ENCODE data around the gene TH. TPM values are rescaled to one million over a fixed set of nuclear protein-coding genes. Genes with fewer than 3 reads are reported as not detected.

TH gene
- total and polyA plus RNA-seq, 2 of the 8 experiments (the other 6 are each of a cell fraction or from before 2014, with no cell fraction given) = 0.09 TPM; not detected in 1

DNA sequence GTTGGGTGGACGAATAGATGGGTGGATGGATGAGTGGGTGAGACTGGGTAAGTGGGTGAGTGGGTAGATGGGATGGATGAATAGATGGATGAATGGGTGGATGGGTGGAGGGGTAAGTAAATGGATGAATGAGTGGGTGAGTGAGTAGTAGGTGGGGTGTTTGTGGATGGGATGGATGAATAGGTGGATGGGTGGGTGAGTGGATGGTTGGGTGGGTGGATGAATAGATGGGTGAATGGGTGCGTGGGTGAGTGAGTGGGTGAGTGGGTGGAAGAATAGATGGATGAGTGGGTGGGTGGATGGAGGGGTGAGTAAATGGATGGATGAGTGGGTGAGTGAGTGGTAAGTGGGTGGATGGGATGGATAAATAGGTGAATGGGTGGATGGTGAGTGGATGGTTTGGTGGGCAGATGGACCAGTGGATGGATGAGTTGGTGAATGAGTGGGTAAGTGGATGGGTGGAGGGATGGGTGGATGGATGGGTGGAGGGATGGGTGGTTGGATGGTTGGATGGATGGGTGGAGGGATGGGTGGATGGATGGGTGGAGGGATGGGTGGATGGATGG, 45.0 kb downstream of the TH start:
- H3K56ac ChIP-seq (replicated peaks; ENCODE audit: insufficient read length, low read depth, low read length) = peak overlapping the region; percentile 69
- TF ChIP-seq HDAC2 (IDR thresholded peaks at IDR 0.05; ENCODE audit: borderline replicate concordance in 1 of 2, low read depth in 2 of 2, low read length in 2 of 2) (no peak), RBBP5 (IDR thresholded peaks at IDR 0.05; ENCODE audit: borderline replicate concordance, low read depth, low read length) (no peak), JUN (IDR thresholded peaks at IDR 0.05; ENCODE audit: low read depth, low read length) (no peak), NRF1 (IDR thresholded peaks at IDR 0.05; ENCODE audit: low read depth, low read length) (no peak), CBX5 (IDR thresholded peaks at IDR 0.05; ENCODE audit: low read depth, low read length) (no peak)
- TF ChIP-seq, protein P1, sequence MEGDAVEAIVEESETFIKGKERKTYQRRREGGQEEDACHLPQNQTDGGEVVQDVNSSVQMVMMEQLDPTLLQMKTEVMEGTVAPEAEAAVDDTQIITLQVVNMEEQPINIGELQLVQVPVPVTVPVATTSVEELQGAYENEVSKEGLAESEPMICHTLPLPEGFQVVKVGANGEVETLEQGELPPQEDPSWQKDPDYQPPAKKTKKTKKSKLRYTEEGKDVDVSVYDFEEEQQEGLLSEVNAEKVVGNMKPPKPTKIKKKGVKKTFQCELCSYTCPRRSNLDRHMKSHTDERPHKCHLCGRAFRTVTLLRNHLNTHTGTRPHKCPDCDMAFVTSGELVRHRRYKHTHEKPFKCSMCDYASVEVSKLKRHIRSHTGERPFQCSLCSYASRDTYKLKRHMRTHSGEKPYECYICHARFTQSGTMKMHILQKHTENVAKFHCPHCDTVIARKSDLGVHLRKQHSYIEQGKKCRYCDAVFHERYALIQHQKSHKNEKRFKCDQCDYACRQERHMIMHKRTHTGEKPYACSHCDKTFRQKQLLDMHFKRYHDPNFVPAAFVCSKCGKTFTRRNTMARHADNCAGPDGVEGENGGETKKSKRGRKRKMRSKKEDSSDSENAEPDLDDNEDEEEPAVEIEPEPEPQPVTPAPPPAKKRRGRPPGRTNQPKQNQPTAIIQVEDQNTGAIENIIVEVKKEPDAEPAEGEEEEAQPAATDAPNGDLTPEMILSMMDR (IDR thresholded peaks at IDR 0.05; ENCODE audit: control extremely low read depth in 1 of 3, insufficient read depth in 1 of 3, low read depth in 1 of 3, low read length in 3 of 3) = no peak
- TF ChIP-seq, protein P2, sequence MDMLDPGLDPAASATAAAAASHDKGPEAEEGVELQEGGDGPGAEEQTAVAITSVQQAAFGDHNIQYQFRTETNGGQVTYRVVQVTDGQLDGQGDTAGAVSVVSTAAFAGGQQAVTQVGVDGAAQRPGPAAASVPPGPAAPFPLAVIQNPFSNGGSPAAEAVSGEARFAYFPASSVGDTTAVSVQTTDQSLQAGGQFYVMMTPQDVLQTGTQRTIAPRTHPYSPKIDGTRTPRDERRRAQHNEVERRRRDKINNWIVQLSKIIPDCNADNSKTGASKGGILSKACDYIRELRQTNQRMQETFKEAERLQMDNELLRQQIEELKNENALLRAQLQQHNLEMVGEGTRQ (IDR thresholded peaks at IDR 0.05; ENCODE audit: low read length) = no peak
- no peak overlapping the region for H2AK5ac ChIP-seq (ENCODE audit: low read depth, low read length)
- no peak overlapping the region for H2BK20ac ChIP-seq (ENCODE audit: low read length)
- H2AFZ ChIP-seq (ENCODE audit: low read length) = no peak overlapping the region
- no peak overlapping the region for H3K9ac ChIP-seq (replicated peaks in 1 of 4; ENCODE audit: extremely low read depth in 1 of 4, low read depth in 3 of 4, low read length in 3 of 4)
- H3K4ac ChIP-seq (replicated peaks; ENCODE audit: insufficient read length, low read depth, low read length) = no peak overlapping the region
- ChIA-PET CTCF (ENCODE audit: partially characterized antibody) (no interaction called here), POLR2A (ENCODE audit: partially characterized antibody) (no interaction called here)
- no peaks in the 10 kb centered on the region for H3K27me3 ChIP-seq (replicated peaks in 1 of 4; ENCODE audit: control insufficient read depth in 3 of 4, extremely low read depth in 1 of 4, insufficient read depth in 3 of 4, low read length in 3 of 4)
- H2BK5ac ChIP-seq (ENCODE audit: low read depth, low read length) = no peak overlapping the region
- no peak overlapping the region for H3K27ac ChIP-seq (ENCODE audit: low read depth, low read length)
- no peaks in the 10 kb centered on the region for H3K79me1 ChIP-seq (ENCODE audit: low read depth, low read length)
- FAIRE-seq (no peak), DNase-seq (ENCODE audit: low read depth in 1 of 2, low spot score in 2 of 2) (no peak)
- H3K18ac ChIP-seq (ENCODE audit: extremely low read depth, low read length) = no peak overlapping the region
- no peak overlapping the region for H3K23ac ChIP-seq (ENCODE audit: insufficient read length)
- H3K36me3 ChIP-seq (ENCODE audit: control insufficient read depth in 2 of 4, insufficient read depth in 4 of 4, low read length in 3 of 4) = no peaks in the 10 kb centered on the region
- no peak overlapping the region for H4K8ac ChIP-seq (ENCODE audit: extremely low read depth, insufficient read depth, low read length)
- no peaks in the 10 kb centered on the region for H3K79me2 ChIP-seq (ENCODE audit: control insufficient read depth in 1 of 2, insufficient read depth in 2 of 2, low read length in 2 of 2)
- no peak overlapping the region for H2BK15ac ChIP-seq (ENCODE audit: low read length)
- H3K4me2 ChIP-seq (ENCODE audit: insufficient read depth in 1 of 2, low read depth in 2 of 2, low read length in 2 of 2) = no peak overlapping the region
- no peak overlapping the region for H3K4me3 ChIP-seq (ENCODE audit: extremely low read depth in 1 of 4, insufficient read depth in 2 of 4, low read depth in 3 of 4, low read length in 4 of 4)
- H3K23me2 ChIP-seq (ENCODE audit: low read depth, low read length) = peaks cover 18% of the 10 kb centered on the region; the same call in 1 of the 2 replicates
- peaks cover 0 to 5% of the 10 kb centered on the region in 2 experiments for H4K20me1 ChIP-seq (replicated peaks in 1 of 2; ENCODE audit: control insufficient read depth in 1 of 2, insufficient read depth in 2 of 2, low read length in 2 of 2)
- H2BK120ac ChIP-seq (replicated peaks; ENCODE audit: low read depth, low read length) = no peak overlapping the region
- H4K91ac ChIP-seq (replicated peaks; ENCODE audit: insufficient read length, low read length) = no peak overlapping the region
- 56% methylated on average over 1 of the region's 2 CpGs; no CpG with 5 or more reads in 1 of the 2 experiments for WGBS, 2 experiments (ENCODE audit: extremely low coverage in 1 of 2, insufficient coverage in 1 of 2, insufficient read length in 1 of 2, insufficient replicate concordance in 2 of 2, low coverage in 1 of 2, low lambda C conversion rate in 2 of 2, missing lambda C conversion rate in 1 of 2)
- no peak overlapping the region for H3K14ac ChIP-seq (ENCODE audit: insufficient read length)
- no peak overlapping the region for H4K5ac ChIP-seq (ENCODE audit: insufficient read length, low read depth, low read length)
- H3K9me3 ChIP-seq (ENCODE audit: insufficient read depth in 2 of 2, low read depth in 1 of 2, low read length in 1 of 2) = no peaks in the 10 kb centered on the region
- H2BK12ac ChIP-seq (ENCODE audit: low read depth, low read length) = no peak overlapping the region
- peaks cover 0 to under 1% (median 0%) of the 10 kb centered on the region in 4 experiments; a peak in 1 of 7 replicates for H3K4me1 ChIP-seq (replicated peaks in 1 of 4; ENCODE audit: control insufficient read depth in 3 of 4, insufficient read depth in 4 of 4, low read length in 3 of 4)
